ENCODE measurements around the gene ETAA1.

Gene ETAA1

DNA sequence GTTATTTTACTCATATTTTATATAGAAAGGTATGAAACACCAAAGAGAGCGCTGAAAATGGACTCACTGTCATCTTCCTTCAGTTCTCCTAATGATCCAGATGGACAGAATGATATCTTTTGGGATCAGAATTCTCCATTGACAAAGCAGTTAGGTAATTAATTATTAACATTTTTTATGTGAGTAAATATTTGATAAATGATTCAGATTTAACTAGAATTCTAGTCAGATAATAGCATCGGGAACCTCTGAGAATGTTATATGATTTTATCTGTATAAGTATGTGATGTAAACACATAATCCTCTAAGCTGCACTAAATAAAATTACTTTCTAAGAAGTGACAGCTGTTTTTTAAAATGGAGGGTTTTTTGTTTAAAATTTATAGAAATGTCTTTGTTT, 2.0 kb downstream of the ETAA1 start:
- no peak overlapping the region for H3K4me3 ChIP-seq (ENCODE audit: low read depth, low read length)
- TF ChIP-seq, protein P1, sequence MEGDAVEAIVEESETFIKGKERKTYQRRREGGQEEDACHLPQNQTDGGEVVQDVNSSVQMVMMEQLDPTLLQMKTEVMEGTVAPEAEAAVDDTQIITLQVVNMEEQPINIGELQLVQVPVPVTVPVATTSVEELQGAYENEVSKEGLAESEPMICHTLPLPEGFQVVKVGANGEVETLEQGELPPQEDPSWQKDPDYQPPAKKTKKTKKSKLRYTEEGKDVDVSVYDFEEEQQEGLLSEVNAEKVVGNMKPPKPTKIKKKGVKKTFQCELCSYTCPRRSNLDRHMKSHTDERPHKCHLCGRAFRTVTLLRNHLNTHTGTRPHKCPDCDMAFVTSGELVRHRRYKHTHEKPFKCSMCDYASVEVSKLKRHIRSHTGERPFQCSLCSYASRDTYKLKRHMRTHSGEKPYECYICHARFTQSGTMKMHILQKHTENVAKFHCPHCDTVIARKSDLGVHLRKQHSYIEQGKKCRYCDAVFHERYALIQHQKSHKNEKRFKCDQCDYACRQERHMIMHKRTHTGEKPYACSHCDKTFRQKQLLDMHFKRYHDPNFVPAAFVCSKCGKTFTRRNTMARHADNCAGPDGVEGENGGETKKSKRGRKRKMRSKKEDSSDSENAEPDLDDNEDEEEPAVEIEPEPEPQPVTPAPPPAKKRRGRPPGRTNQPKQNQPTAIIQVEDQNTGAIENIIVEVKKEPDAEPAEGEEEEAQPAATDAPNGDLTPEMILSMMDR (conservative IDR thresholded peaks at IDR 0.05; ENCODE audit: low read depth, low read length), result no peak

DNA sequence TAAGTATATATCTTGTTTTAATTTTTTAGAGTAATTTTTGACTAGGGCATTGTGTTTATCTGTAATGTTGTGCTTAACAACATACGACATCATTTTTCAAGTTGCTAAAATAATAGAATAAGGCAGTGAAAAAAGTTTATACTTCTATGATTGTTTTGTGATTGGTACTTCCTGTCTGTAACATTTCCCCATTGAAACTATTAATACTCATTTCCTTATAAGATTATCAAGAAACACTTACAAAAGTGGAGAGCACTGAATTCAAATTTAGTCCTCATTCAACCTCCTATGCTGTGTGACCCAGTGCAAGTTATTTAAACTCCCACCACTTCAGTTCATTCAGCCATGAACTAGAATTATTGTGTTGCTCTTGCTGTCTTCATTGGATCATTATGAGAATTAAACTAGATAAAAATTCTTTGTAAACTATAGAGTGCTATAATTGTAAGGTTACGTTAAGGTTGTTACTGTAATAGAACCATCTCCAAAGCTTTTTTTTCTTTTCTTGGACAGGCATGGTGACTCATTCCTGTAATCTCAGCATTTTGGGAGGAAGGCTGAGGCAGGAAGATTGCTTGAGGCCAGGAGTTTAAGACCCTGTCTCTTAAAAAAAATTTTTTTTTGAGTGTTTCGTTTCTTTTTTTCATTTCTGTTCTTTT, 2.8 kb downstream of the ETAA1 start:
- DNase-seq (ENCODE audit: low read depth), result peak; percentile 51
- H3K4me3 ChIP-seq (ENCODE audit: low read depth, low read length), result no peak overlapping the region
- TF ChIP-seq, protein P1 (conservative IDR thresholded peaks at IDR 0.05; ENCODE audit: low read depth, low read length), result no peak

More for the DNA sequence above, 2.0 kb downstream of the ETAA1 start:
- DNase-seq (ENCODE audit: low read depth), result no peak

DNA sequence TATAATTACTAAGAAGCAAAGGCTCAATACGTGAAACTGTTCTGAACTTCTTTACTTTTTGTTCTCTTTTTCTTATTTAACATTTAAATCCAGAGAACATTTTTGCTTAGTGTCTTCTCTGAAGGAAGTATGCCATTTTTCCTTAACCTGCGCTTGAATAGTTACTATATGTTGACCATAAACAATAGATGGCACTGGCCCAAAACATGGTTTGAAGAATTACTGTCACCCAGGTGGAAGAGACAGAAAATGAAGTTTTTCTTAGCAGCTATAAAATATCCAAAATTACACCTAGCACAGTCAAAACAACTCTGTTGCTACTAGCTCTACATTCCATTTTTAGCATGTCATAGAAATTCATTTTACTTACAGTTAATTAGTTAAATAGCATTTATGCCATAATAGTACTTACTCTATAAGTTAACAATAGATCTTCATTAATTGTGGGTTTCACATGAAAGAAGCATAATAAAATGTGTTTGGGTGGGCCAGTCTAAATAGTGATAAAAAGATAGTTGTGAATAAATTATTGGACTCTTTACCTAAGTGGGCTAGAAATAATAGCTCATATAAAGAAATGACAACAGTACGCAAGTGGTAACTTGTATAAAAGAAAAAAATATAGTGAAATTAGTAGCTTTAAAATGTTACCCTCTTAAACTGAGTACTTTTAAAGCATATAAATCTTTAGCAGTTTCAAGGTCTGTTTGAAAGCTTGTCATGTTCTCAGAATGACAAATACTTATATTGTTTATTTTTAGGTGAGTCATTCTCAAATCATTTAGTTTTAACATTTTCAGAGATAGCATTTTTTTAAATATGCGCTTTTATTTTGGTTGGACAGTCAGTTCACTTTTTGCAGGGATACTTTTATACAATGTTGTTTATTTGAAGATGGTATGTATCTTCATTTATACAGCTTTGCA, 3.7 kb downstream of the ETAA1 start:
- no peak overlapping the region for H3K4me3 ChIP-seq (ENCODE audit: low read depth, low read length)
- TF ChIP-seq, protein P1 (conservative IDR thresholded peaks at IDR 0.05; ENCODE audit: low read depth, low read length), result no peak
- peak; percentile 53 for DNase-seq (ENCODE audit: low read depth)

DNA sequence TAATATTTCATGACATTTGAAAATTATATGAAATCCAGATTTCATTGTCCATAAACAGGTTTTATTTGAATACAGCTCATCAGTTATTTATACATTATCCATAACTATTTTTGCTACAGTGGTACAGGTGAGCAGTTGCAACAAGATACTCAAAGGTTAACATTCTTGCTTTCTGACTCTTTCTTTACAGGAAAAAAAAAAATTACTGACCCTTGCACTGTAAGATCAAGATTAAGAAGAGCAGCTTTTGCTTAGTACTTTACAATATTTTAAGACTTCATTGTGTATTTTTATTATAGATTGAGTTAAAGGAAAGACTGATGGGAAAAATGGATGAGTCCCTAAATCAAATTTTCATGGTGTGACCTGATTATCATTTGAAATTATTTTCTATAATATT, 11.2 kb downstream of the ETAA1 start:
- no peak overlapping the region for H3K4me3 ChIP-seq (ENCODE audit: low read depth, low read length)
- TF ChIP-seq, protein P1 (conservative IDR thresholded peaks at IDR 0.05; ENCODE audit: low read depth, low read length), result no peak
- DNase-seq (ENCODE audit: low read depth), result no peak

DNA sequence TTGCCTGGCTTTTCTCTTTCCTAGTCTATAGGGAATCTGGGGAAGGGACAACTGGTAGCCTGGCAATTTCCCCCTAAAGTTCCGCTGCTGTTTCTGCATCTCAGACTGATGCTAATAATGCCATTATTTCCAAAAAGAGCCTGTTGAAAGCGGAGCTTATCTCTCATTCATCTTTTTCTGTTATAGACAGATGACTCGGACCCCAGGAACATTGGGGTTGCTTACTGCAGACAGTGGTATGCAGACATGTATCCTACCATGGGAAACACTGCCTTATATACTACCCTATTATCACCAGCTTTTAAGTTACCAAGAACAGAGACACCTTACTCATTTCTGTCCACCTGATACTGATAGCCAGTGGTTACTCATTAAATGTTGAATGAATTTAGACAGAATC, 15.3 kb downstream of the ETAA1 start:
- no peak for DNase-seq (ENCODE audit: low read depth)
- H3K4me3 ChIP-seq (ENCODE audit: low read depth, low read length), result no peak overlapping the region
- TF ChIP-seq, protein P1 (conservative IDR thresholded peaks at IDR 0.05; ENCODE audit: low read depth, low read length), result no peak

DNA sequence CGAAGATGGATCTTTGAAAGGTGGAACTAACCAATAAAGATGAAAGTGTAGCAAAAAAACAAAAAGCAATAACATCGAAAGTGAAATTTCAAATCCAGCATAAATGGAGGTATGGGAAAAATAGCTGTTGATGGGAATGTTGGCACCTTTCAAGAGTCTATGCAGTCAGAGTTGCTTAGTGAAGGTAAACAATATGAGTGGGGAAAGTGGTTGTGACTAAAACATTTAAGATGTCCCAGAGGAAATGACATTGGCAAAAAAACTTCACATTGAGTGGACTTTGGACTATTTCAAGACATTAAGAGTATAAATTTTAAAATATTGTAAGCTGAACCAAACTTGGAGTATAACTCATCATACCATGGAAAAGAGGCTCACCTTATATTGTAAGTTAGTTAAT, 17.7 kb downstream of the ETAA1 start:
- no peak overlapping the region for H3K4me3 ChIP-seq (ENCODE audit: low read depth, low read length)
- DNase-seq (ENCODE audit: low read depth), result no peak
- TF ChIP-seq, protein P1 (conservative IDR thresholded peaks at IDR 0.05; ENCODE audit: low read depth, low read length), result no peak

All from choroid plexus epithelial cell (primary cell).